GM19240 (cell line): ENCODE data around the gene CHST3.
"Not testable (repeated sequence)": the region's sequence is repeated elsewhere in the genome, so short reads cannot be mapped to it uniquely, and the experiment has no call there.

Source experiments
- DNase-seq: peaks from one replicate; pipeline ENCODE4 v3.0.0; 2011; ENCODE audit warnings: low spot score; ENCODE audit not compliant: insufficient read length

CHST3 gene

GRCh38 chr10:71964098-71964742 lies at the start of gene CHST3:
CHST3 (plus strand) TSS chr10:71964395; CDS start chr10:72005843, 41,448 bp downstream.
- no peak for DNase-seq

GRCh38 chr10:71916827-71917226 lies 47.4 kb upstream of the CHST3 start:
- DNase-seq = no peak

GRCh38 chr10:71918992-71919391 lies 45.2 kb upstream of the CHST3 start:
- DNase-seq = no peak

- not testable (repeated sequence) for DNase-seq
Observed at GRCh38 chr10:71919956-71920539, 44.1 kb upstream of the CHST3 start.

GRCh38 chr10:71920540-71921323 lies 43.5 kb upstream of the CHST3 start:
- DNase-seq = no peak

- no peak for DNase-seq
Observed at GRCh38 chr10:71921324-71922027, 42.7 kb upstream of the CHST3 start.

GRCh38 chr10:71923138-71923692 lies 41.0 kb upstream of the CHST3 start:
- DNase-seq = no peak

GRCh38 chr10:71924771-71925170 lies 39.4 kb upstream of the CHST3 start:
- DNase-seq = no peak

GRCh38 chr10:71927159-71927558 lies 37.0 kb upstream of the CHST3 start:
- DNase-seq = no peak

- DNase-seq = no peak
Observed at GRCh38 chr10:71927776-71928592, 36.2 kb upstream of the CHST3 start.

GRCh38 chr10:71931295-71931694 lies 32.9 kb upstream of the CHST3 start:
- no peak for DNase-seq

- DNase-seq = no peak
Observed at GRCh38 chr10:71933651-71934050, 30.5 kb upstream of the CHST3 start.

- DNase-seq = no peak
Observed at GRCh38 chr10:71938211-71938610, 26.0 kb upstream of the CHST3 start.

- DNase-seq = no peak
Observed at GRCh38 chr10:71939304-71939703, 24.9 kb upstream of the CHST3 start.

GRCh38 chr10:71939861-71940474 lies 24.2 kb upstream of the CHST3 start:
- no peak for DNase-seq

GRCh38 chr10:71940752-71941151 lies 23.4 kb upstream of the CHST3 start:
- DNase-seq = no peak

- DNase-seq = no peak
Observed at GRCh38 chr10:71941318-71941717, 22.9 kb upstream of the CHST3 start.

- no peak for DNase-seq
Observed at GRCh38 chr10:71945819-71946474, 18.2 kb upstream of the CHST3 start.

GRCh38 chr10:71946700-71947099 lies 17.5 kb upstream of the CHST3 start:
- DNase-seq = no peak
